Limb (tissue), 2 donors: ENCODE results near the gene CLIP3.
"Not testable (repeated sequence)": the region's sequence is repeated elsewhere in the genome, so short reads cannot be mapped to it uniquely, and the experiment has no call there.

Experiments used
- DNase-seq, 2 donors: peaks; one replicate each; pipeline ENCODE4 v3.0.0-alpha.2; 2016; ENCODE audit errors: extremely low spot score in 2 of 2

CLIP3 gene

DNA sequence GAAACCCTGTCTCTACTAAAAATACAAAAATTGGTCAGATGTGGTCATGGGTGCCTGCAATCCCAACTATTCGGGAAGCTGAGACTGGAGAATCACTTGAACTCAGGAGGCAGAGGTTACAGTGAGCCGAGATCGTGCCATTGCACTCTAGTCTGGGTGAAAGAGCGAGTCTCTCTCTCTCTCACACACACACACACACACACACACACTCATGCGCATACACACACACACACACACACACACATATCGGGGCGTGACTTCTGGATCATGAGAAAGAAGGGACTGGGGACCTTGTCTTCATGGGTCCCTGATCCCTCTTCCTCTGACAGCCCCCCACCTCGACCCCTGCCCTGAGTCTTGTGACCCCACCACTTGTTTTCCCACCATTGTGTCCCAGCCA, 49.5 kb downstream of the CLIP3 start:
- DNase-seq: no peak

DNA sequence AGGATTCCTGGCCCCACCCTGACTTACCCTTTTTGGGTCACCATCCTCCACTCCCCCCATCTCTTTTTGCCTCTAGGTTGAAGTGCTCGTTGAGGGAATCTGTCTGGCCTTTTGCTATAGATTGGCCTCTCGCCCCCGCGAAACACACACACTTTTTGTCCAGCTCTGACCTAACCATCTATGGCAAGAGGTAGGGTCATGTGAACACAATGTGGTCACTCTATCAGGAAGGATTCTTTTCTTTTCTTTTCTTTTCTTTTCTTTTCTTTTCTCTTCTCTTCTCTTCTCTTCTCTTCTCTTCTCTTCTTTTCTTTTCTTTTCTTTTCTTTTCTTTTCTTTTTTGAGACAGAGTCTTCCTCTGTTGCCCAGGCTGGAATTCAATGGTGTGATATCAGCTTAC, 51.7 kb downstream of the CLIP3 start:
- DNase-seq: not testable (repeated sequence)

DNA sequence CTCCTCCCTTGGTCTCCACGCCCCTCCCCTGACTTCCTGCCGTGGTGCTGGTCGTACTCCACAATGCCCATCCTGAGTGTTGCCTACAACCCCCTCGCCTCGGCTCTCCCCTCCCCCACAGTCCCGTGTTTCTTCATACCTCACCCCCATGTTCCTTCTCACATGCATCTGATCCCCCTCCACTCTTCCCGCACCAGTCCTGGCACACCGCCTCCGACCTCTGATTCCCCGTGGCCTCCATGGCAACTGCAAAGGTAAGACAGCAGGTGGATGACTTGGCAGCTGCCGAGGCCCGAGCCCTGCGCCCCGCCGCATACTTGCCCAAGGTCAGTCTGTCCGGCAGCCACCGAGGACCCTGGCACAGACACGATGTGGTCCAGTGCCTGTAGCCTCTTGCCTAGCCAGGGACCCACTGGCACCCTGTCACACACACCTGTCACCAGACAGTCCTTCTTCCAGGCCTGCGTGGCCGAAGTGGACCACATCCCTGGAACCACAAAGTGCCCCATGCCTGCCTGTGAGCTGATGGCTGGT, 53.8 kb downstream of the CLIP3 start:
- no peak for DNase-seq

DNA sequence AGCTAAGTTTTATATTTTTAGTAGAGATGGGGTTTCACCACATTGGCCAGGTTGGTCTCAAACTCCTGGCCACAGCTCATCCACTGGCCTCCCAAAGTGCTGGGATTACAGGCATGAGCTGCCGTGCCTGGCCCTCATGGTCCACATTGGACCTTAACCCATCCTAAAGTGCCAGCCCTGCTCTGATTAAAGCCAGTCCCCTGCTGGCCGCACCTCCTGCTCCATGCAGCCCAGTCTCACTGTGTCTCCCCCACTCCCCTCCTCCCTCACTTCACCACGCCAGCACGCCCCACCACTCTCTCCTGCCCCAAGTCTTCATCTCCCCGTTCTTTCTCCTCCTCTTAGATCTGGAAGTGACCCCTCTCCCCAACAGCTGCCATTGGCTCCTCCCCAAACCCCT, 54.4 kb downstream of the CLIP3 start:
- no peak for DNase-seq

DNA sequence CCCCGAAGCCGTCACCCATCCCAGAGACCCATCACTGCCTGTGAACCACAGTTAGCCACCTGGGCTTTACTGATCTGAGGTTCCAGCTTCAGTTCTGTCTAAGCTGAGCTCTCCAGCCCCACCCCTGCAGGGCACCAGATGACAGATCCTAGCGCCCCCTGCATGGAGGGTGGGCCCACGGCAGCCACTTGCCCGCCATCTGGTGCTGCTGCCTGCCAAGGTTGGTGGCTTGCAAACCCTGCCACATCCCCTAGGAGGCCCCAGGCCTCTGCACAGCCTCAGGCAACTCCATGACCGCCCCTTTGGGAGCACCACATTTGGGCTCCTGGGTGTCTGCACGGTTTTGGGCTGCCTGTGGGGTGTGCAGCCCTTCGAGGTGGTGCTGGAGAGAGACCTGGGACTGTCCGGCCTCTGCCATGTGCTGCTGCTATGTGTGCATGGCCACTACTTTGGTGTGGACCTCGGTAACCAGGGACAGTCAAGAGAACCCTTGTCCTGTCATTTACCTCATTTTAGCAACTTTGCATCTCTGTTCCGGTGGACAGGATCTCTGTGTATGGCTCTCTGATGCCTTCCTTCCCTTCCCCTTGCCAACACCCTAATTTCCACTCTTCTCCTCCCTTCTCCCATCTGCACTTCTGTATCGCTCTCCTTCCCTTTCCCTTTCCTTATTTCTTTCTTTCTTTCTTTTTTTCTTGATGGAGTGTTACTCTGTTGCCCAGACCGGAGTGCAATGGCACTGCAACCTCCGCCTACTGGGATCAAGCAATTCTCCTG, 55.0 kb downstream of the CLIP3 start:
- DNase-seq: no peak

DNA sequence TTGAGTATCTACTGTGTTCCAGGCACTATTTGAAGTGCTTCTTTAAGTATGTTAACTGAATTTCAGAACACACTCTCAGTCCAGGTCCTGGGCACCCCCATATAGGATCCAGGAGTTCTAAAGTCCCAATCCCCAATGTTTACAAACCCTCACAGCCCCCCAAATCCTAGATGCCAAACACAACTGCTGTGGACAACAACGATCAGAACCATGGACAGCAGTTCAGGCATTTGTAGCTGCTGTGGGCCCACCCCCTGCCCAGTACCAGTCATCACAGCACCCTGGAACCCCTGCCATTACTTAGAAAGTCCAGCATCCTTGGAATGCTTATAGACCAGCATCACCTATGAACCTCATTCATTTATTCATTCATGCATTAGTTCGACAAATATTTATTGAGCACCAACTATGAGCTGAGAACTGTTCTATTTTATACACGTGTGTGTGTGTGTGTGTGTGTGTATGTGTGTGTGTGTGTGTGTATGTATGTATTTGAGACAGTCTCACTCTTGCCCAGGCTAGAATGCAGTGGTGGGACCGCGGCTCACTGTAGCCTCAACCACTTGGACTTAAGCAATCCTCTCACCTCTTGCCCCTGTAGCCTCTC, 57.0 kb downstream of the CLIP3 start:
- DNase-seq: no peak

- no peak for DNase-seq
Measured at GRCh38 chr19:35973487-35973886, 59.2 kb downstream of the CLIP3 start.

GRCh38 chr19:35966771-35967170, 65.9 kb downstream of the CLIP3 start:
- no peak for DNase-seq
